H9 (cell line): Measurements from ENCODE around the gene SMCO3. TPM values are rescaled to one million over a fixed set of nuclear protein-coding genes. Genes with fewer than 3 reads are reported as not detected.

Source experiments
- DNase-seq: peaks from one replicate; pipeline ENCODE4 v3.0.0-alpha.2; 2017
- H2AFZ ChIP-seq: one replicate; pipeline ENCODE4 v1.6.1; 2013; ENCODE audit warnings: mild to moderate bottlenecking, low read length, control low read depth, moderate library complexity
- H2AK5ac ChIP-seq: 2 replicates; pipeline ENCODE4 v1.6.1; 2013; ENCODE audit warnings: low read length, control low read depth, mixed read lengths; ENCODE audit not compliant: insufficient read length
- H2BK120ac ChIP-seq: one replicate; pipeline ENCODE4 v1.6.1; 2013; ENCODE audit warnings: low read depth, mild to moderate bottlenecking, low read length, control low read depth, inconsistent platforms; ENCODE audit not compliant: poor library complexity, severe bottlenecking
- H2BK12ac ChIP-seq: 2 replicates; pipeline ENCODE4 v1.6.1; 2013; ENCODE audit warnings: low read length, control low read depth, mixed read lengths, low read depth; ENCODE audit not compliant: insufficient read length
- H2BK15ac ChIP-seq: 2 replicates; pipeline ENCODE4 v1.6.1; 2013; ENCODE audit warnings: low read depth, low read length, control low read depth
- H2BK20ac ChIP-seq: one replicate; pipeline ENCODE4 v1.6.1; 2013; ENCODE audit warnings: low read depth, mild to moderate bottlenecking, low read length, control low read depth, inconsistent platforms; ENCODE audit not compliant: poor library complexity, severe bottlenecking
- H2BK5ac ChIP-seq: 2 replicates; pipeline ENCODE4 v1.6.1; 2013; ENCODE audit warnings: low read length, control low read depth, mixed read lengths; ENCODE audit not compliant: insufficient read length
- H3K14ac ChIP-seq: 2 replicates; pipeline ENCODE4 v1.6.1; 2013; ENCODE audit warnings: low read length, control low read depth; ENCODE audit not compliant: insufficient read depth
- H3K18ac ChIP-seq: 2 replicates; pipeline ENCODE4 v1.6.1; 2013; ENCODE audit warnings: low read depth, mild to moderate bottlenecking, mixed read lengths, low read length, control low read depth; ENCODE audit not compliant: insufficient read length
- H3K23ac ChIP-seq: 2 replicates; pipeline ENCODE4 v1.6.1; 2013; ENCODE audit warnings: low read length, control low read depth, mixed read lengths, low read depth; ENCODE audit not compliant: insufficient read length
- H3K23me2 ChIP-seq: 2 replicates; pipeline ENCODE4 v1.6.1; 2013; ENCODE audit warnings: low read depth, mild to moderate bottlenecking, mixed read lengths, low read length, control low read depth; ENCODE audit not compliant: insufficient read length, poor library complexity, severe bottlenecking
- H3K27ac ChIP-seq: 2 replicates; pipeline ENCODE4 v1.5.1; 2013; ENCODE audit warnings: low read length, control low read depth, mixed read lengths, low read depth; ENCODE audit not compliant: insufficient read length
- H3K27me3 ChIP-seq: 2 replicates; pipeline ENCODE4 v1.6.1; 2013; ENCODE audit warnings: low read length, control low read depth, inconsistent platforms; ENCODE audit not compliant: insufficient read depth
- H3K4ac ChIP-seq: 2 replicates; pipeline ENCODE4 v1.6.1; 2013; ENCODE audit warnings: low read depth, mild to moderate bottlenecking, control low read depth, inconsistent platforms, low read length, moderate library complexity
- H3K4me1 ChIP-seq: 2 replicates; pipeline ENCODE4 v1.6.1; 2013; ENCODE audit warnings: low read length, control low read depth, inconsistent platforms; ENCODE audit not compliant: insufficient read depth
- H3K4me2 ChIP-seq: 2 replicates; pipeline ENCODE4 v1.6.1; 2013; ENCODE audit warnings: low read length, control low read depth, mixed read lengths; ENCODE audit not compliant: insufficient read length, insufficient read depth
- H3K56ac ChIP-seq: 2 replicates; pipeline ENCODE4 v1.6.1; 2013; ENCODE audit warnings: low read depth, mild to moderate bottlenecking, mixed read lengths, low read length, control low read depth; ENCODE audit not compliant: insufficient read length
- H3K79me1 ChIP-seq: 2 replicates; pipeline ENCODE4 v1.6.1; 2013; ENCODE audit warnings: low read depth, mild to moderate bottlenecking, moderate library complexity, low read length, control low read depth, inconsistent platforms; ENCODE audit not compliant: insufficient read depth, poor library complexity, severe bottlenecking
- H3K79me2 ChIP-seq: 2 replicates; pipeline ENCODE4 v1.6.1; 2013; ENCODE audit warnings: low read length, control low read depth, inconsistent platforms; ENCODE audit not compliant: insufficient read depth
- H3K9ac ChIP-seq: 2 replicates; pipeline ENCODE4 v1.6.1; 2013; ENCODE audit warnings: low read length, control low read depth, mixed read lengths; ENCODE audit not compliant: insufficient read length; ENCODE audit errors: extremely low read depth
- H3K9me3 ChIP-seq: one replicate; pipeline ENCODE4 v1.6.1; 2013; ENCODE audit warnings: low read depth, low read length, inconsistent platforms; ENCODE audit not compliant: control insufficient read depth
- H3T11ph ChIP-seq: one replicate; pipeline ENCODE4 v1.6.1; 2013; ENCODE audit warnings: mild to moderate bottlenecking, low read length, control low read depth, inconsistent platforms
- H4K20me1 ChIP-seq: one replicate; pipeline ENCODE4 v1.6.1; 2013; ENCODE audit not compliant: control insufficient read depth, insufficient read length, insufficient read depth
- H4K5ac ChIP-seq: 2 replicates; pipeline ENCODE4 v1.6.1; 2013; ENCODE audit warnings: low read depth, mild to moderate bottlenecking, mixed read lengths, low read length, control low read depth; ENCODE audit not compliant: insufficient read length
- H4K8ac ChIP-seq: replicated peaks from 2 replicates; pipeline ENCODE4 v1.6.1; 2013; ENCODE audit warnings: low read length, control low read depth, mixed read lengths, low read depth; ENCODE audit not compliant: insufficient read length
- H4K91ac ChIP-seq: 2 replicates; pipeline ENCODE4 v1.6.1; 2013; ENCODE audit warnings: low read depth, mild to moderate bottlenecking, moderate library complexity, mixed read lengths, low read length, control low read depth; ENCODE audit not compliant: insufficient read length
- H3K27ac Mint-ChIP-seq, 3 experiments: 2 replicates in 2 of 3; 3 replicates in 1 of 3; pipeline ENCODE4 v1.8.0; 2020 to 2021; ENCODE audit warnings: mixed read lengths in 3 of 3, mild to moderate bottlenecking in 1 of 3, moderate library complexity in 1 of 3
- H3K27me3 Mint-ChIP-seq: 2 replicates; pipeline ENCODE4 v1.8.0; 2021; ENCODE audit warnings: low read depth, mild to moderate bottlenecking, moderate library complexity, mixed read lengths
- H3K36me3 Mint-ChIP-seq, 3 experiments: 2 replicates in 2 of 3; 3 replicates in 1 of 3; pipeline ENCODE4 v1.8.0; 2020 to 2021; ENCODE audit warnings: low read depth in 3 of 3, mixed read lengths in 3 of 3; ENCODE audit not compliant: insufficient read depth in 1 of 3
- H3K4me1 Mint-ChIP-seq, 2 experiments: 2 replicates each; pipeline ENCODE4 v1.8.0; 2020; ENCODE audit warnings: mixed read lengths in 2 of 2
- H3K4me3 Mint-ChIP-seq, 2 experiments: 2 replicates in 1 of 2; 3 replicates in 1 of 2; pipeline ENCODE4 v1.8.0; 2020 to 2021; ENCODE audit warnings: mild to moderate bottlenecking in 2 of 2, mixed read lengths in 2 of 2, moderate library complexity in 1 of 2
- H3K9me3 Mint-ChIP-seq, 2 experiments: 2 replicates in 1 of 2; 3 replicates in 1 of 2; pipeline ENCODE4 v1.8.0; 2020; ENCODE audit warnings: mild to moderate bottlenecking in 2 of 2, mixed read lengths in 2 of 2, moderate library complexity in 1 of 2
- WGBS: extraction: QIAGEN DNeasy Blood & Tissue Kit; methylation state at CpG from one replicate; pipeline ENCODE4 v1.1.7; 2013; ENCODE audit warnings: missing lambda C conversion rate, low lambda C conversion rate, mixed read lengths; ENCODE audit not compliant: insufficient read length; ENCODE audit errors: extremely low coverage; 5-methylcytosine and 5-hydroxymethylcytosine counted together
- total RNA-seq: library from RNA; stranded (reverse); gene quantifications from 2 replicates; pipeline ENCODE4 v1.2.1, GENCODE V29; 2021
- TF ChIP-seq, protein P1 (sequence below): fragments of 200-600 bp; sonication (generic); conservative IDR thresholded peaks from 3 replicates; pipeline ENCODE4 v1.8.0; 2021; ENCODE audit warnings: antibody characterized with exemption, mild to moderate bottlenecking

The SMCO3 gene
- total RNA-seq, 1 experiment from 2014 or later: not detected

GRCh38 chr12:14784471-14784870 is 29.5 kb downstream of the SMCO3 start:
- Histone ChIP-seq H3K27me3 (no peaks in the 10 kb centered on the region), H3T11ph (no peak overlapping the region), H3K14ac (no peak overlapping the region), H3K9me3 (no peaks in the 10 kb centered on the region), H2AFZ (no peak overlapping the region), H2AK5ac (no peak overlapping the region), H2BK120ac (no peak overlapping the region), H3K18ac (no peak overlapping the region), H3K4me2 (no peak overlapping the region), H4K20me1 (no peaks in the 10 kb centered on the region), H2BK15ac (no peak overlapping the region), H3K27ac (no peak overlapping the region), H3K79me1 (no peaks in the 10 kb centered on the region), H3K23ac (no peak overlapping the region), H3K4ac (no peak overlapping the region), H2BK12ac (no peak overlapping the region), H3K23me2 (no peaks in the 10 kb centered on the region), H2BK5ac (no peak overlapping the region), H4K91ac (no peak overlapping the region), H3K79me2 (no peaks in the 10 kb centered on the region), H3K4me1 (peaks cover 2% of the 10 kb centered on the region; the same call in 1 of the 2 replicates), H2BK20ac (no peak overlapping the region), H3K9ac (no peak overlapping the region), H4K8ac (no peak overlapping the region), H3K56ac (no peak overlapping the region), H4K5ac (no peak overlapping the region)
- Mint-ChIP-seq H3K4me3 (no peak overlapping the region), H3K9me3 (no peaks in the 10 kb centered on the region), H3K27ac (no peak overlapping the region; a peak in 1 of 7 replicates), H3K36me3 (peaks cover 21 to 47% (median 31%) of the 10 kb centered on the region in 3 experiments; a peak in 6 of 7 replicates), H3K27me3 (no peaks in the 10 kb centered on the region), H3K4me1 (0 out of 4 replicates have a peak, but pooled peaks cover 0 to 3% of the 10 kb centered on the region in 2 experiments)
- DNase-seq: no peak
- no CpG with 5 or more reads among the region's 2 CpGs for WGBS
- TF ChIP-seq, protein P1, sequence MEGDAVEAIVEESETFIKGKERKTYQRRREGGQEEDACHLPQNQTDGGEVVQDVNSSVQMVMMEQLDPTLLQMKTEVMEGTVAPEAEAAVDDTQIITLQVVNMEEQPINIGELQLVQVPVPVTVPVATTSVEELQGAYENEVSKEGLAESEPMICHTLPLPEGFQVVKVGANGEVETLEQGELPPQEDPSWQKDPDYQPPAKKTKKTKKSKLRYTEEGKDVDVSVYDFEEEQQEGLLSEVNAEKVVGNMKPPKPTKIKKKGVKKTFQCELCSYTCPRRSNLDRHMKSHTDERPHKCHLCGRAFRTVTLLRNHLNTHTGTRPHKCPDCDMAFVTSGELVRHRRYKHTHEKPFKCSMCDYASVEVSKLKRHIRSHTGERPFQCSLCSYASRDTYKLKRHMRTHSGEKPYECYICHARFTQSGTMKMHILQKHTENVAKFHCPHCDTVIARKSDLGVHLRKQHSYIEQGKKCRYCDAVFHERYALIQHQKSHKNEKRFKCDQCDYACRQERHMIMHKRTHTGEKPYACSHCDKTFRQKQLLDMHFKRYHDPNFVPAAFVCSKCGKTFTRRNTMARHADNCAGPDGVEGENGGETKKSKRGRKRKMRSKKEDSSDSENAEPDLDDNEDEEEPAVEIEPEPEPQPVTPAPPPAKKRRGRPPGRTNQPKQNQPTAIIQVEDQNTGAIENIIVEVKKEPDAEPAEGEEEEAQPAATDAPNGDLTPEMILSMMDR: no peak
